Activated CD8-positive, alpha-beta memory T cell treated with anti-CD3 and anti-CD28 coated beads for 24 hours (primary cell): ENCODE data around the gene RNF41.
"Not testable (repeated sequence)": the region's sequence is repeated elsewhere in the genome, so short reads cannot be mapped to it uniquely, and the experiment has no call there.

ENCODE experiments used
- DNase-seq: peaks from one replicate; pipeline ENCODE4 v3.0.0-alpha.2; 2020

The RNF41 gene

DNA sequence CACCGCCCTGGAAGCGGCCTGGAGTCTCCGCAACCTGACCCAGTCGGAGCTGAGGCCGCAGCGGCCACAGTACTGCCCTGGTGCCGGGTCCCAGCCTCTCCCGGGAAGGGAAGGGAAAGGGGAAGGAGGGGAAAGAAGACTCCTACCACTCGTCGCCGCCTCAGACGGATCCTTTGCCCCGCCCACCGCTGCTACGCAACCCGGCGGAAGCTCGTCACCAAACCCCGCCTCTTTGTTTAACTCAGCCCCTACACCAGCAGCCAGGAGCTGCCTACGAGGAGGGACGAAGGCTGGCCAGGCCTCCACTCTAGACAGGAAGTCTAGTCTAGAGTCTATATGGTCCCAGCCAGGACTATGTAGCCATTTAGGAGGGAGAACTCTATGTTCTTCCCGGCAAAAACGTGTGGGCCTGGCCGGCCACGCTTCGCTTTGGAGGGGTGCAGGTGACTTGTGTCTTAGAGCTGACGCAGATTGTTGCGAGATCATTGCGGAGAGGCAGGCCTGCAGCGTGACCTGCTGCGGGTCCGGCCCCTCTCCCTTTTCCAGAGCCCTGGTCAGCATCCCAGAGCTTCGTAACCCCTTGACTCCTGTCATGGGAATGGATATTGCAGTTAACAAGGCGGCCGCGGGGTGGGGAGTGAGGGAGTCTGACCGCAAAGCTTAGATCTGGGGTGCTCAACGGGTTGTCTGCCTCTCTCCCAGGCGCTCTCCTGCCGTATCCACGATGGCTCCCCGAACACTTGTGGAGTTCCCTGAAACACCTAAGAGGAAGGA, at the start of gene RNF41:
RNF41 (minus strand) TSS at position 166 of the 774 bp plus-strand sequence. CDS start 7,875 bp downstream, outside the sequence.
- DNase-seq = peak; percentile 96

- no peak for DNase-seq
These were observed 49.3 kb upstream of the RNF41 start for GRCh38 chr12:56271031-56271430.

- no peak for DNase-seq
These were observed 45.8 kb upstream of the RNF41 start for GRCh38 chr12:56267443-56268071.

DNA sequence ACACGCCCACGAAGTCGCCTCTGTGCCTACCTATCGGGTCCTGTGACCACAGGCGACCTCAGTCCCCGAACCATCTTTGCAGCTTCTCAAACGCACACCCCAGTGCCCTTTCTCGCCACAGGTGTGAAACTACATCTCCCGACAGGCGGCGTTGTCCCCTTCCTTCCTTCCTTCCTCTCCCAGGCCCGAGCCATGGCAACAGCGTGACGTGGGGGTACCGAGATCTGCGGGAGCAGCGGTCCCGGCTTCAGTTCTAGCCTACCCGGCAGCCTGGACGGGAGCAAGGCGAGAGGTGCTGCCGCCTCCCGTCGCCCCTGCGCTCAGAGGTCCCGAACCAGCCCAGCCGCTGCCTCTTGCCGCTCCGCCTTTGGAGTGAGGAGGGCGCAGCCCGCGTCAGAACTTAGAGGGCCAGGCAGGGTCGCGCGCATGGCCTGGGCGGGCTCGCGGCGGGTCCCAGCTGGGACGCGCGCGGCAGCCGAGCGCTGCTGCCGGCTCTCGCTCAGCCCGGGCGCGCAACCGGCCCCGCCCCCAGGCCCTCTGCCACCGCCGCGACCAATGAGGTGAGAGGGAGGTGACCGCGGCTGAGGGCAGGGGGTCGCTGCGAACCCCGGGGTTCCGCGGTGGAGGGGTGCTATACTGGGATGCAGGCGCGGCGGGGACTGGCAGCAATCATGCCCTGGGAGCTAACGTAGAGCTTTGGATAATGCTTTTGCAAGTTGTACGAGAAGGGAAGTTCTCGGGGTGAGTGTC, 45.1 kb upstream of the RNF41 start, which contains the start of gene COQ10A:
COQ10A (plus strand) TSS at position 250 of the 750 bp plus-strand sequence; CDS start at position 427, 177 bp downstream.
- peak; percentile 93 for DNase-seq

- not testable (repeated sequence) for DNase-seq
These were observed 44.5 kb upstream of the RNF41 start for GRCh38 chr12:56266068-56266692.

- DNase-seq = not testable (repeated sequence)
These were observed 41.2 kb upstream of the RNF41 start for GRCh38 chr12:56262955-56263354.

DNA sequence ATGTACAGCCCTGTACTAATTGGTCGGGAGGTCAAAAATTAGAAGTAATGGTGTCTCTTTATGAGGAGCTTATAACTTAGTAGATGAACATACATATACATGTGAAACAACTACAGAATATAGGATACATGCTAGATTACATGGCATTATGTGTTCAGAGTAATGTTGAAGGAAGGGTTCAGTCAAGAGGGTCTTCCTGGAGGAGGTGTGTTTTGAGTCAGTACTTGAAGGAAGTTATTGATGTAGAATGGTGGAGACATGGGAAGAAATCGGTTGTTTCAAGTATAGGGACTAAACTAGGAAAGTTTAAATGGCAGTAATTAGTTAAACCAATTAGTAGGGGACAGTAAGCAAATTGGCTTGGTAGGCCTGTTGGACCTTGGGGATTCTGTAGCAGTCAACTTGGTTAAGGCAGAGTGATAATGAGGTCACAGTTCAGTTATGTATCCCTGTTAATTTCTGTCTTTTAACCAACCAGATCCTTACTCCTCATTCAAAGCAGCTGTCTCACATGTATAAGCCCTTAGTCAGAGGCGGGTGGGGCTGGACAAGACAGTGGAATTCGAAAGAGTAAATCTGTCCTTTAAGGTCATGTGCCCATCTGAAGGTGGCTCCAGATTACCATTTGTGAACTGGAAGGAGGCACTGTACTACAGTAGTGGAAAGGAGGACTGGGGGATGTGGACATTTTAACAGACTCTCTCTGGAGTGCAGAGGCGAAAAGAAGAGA, 39.9 kb upstream of the RNF41 start:
- no peak for DNase-seq

DNA sequence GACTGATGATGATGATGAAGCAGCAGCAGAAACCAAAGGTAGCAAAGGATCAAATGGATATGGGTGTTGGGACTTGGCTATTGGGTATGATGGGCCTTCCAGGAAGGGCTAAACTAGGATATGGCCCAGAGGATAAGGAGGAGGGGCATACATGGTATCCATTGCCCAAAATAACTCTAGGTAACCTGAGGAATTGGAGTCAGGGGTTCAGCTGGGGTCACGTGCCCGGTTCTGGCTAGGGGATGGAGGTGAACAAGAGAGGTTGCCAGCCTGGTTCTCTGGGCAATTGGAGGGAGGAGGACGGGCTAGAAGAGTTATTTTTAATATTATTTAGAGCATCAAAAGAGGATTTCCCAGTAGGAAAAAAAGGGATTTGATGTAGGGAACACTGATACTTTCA, 39.2 kb upstream of the RNF41 start:
- DNase-seq = no peak

DNA sequence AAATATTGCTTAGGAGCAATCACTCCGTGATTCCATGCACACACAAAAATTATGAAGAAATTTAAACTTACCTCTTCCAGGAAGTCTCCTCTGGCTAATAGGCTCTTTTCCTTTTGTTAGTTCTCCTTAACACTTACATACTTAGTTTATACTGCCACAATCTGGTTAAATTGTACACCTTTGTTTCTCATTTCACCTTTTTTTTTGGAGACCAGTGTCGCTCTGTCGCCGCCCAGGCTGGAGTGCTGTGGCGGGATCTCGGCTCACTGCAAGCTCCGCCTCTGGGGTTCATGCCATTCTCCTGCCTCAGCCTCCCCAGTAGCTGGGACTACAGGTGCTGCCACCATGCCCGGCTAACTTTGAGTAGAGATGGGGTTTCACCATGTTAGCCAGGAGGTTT, 38.7 kb upstream of the RNF41 start:
- no peak for DNase-seq

- no peak for DNase-seq
These were observed 37.1 kb upstream of the RNF41 start for GRCh38 chr12:56258820-56259183.

DNA sequence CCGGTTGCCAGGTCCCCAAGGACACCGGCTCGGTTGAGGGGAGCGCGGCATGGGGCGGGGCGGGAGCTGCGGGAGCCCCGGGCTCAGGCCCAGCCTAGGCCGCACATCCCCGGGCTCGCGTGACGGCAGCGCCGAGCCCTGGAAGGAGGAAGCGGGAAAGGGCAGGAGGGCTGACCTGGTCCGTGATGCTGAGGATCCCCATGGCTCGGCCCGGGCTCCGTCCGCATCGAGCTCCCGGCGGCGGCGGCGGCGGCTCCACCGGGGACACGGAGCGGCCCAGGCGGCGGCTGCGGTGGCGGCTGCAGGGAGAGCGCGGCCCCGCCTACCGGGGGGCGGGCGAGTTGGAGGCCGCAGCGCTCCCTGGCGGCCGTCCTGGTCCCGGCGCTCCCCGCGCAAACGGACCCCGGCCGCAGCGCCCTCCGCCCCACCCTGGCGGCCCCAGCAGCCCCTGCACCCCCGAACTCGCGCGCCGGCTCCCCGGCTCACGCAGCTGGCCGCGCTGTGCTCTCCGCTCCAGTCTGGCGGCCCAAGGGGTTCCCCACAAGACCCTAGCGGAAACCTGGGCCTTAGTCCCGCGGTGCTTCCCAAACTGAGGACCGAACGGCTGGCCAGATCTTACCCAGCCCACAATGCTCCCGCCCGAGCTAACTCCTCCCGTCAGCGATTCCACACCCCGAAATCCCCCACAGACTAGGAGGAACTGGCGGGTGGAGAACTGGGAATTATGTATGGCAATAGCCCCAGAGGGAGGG, 36.5 kb upstream of the RNF41 start, which contains the start of gene ANKRD52:
ANKRD52 (minus strand) TSS at position 317 of the 752 bp plus-strand sequence; CDS start at position 202, 115 bp downstream.
- peak; percentile 92 for DNase-seq

GRCh38 chr12:56257491-56258067, 35.9 kb upstream of the RNF41 start:
- no peak for DNase-seq

GRCh38 chr12:56257071-56257470, 35.3 kb upstream of the RNF41 start:
- no peak for DNase-seq

DNA sequence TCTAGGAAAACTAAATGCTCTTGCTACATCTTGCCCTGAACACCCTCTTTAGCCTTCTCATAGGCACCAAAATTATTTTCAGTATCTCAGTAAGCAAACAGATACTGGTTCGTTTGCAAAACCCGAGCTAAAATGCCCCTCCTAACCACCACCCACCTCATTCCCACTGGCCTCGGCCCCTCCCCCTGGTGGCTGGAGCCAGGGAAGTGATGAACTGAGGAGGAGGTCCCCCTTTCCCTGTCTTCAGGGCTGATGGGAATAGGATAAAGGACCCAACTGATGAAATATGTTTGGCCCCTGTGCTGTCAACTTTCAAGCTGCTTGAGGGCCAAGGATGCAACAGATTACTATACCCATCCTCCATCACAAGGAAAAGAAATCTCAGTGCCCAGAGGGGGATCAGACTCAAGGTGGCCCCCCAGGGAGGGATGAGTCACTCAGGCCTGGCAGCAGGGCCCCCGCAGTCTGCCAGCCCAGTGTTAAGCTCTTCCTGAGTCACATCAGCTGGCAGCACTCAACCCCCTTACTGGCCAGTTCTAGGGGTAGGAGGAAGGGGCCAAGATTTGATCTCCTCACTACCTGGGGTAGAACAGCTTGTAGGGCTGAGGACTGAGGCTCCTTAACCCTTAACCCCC, 34.7 kb upstream of the RNF41 start:
- no peak for DNase-seq

- no peak for DNase-seq
These were observed 33.9 kb upstream of the RNF41 start for GRCh38 chr12:56255671-56256070.

DNA sequence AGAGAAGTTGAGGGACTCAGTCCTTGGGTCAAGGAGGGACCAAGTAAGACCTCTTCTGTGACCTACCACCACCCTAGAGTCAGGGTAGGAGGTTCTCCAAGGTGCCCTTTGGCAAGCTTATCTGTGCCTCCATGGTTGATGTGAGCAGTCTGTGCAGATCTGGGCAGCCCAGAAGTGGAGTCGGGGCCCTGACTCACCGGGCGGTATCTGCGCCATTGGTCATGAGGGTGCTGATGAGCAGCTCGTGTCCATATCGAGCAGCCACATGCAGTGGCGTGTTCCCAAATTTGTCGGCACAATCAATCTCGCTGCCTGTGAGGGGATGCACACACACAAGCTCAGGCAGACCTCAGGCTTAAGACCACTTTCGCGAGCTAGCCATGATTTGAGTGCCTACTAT, 31.4 kb upstream of the RNF41 start:
- DNase-seq = no peak

DNA sequence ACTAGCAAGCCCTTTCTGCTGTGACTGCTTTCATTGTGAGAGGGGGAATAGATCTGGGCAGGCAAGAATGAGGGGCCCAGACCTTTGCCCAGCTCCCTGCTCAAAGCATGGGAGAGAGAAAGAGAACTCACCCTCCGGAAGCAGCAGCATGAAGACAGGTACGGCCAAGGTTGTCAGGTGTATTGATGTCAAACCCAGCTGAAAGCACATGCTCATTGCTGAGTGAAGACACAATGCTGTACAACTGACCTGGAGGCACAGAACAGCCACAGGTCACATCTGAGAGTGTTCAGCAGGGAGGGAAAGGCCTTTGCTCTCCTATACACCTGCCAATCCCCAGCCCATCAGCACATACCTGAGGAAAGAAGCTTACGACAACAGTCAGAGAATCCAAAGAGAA, 30.9 kb upstream of the RNF41 start:
- DNase-seq = no peak

- DNase-seq = no peak
These were observed 27.0 kb upstream of the RNF41 start for GRCh38 chr12:56248711-56249110.

GRCh38 chr12:56247923-56248322, 26.2 kb upstream of the RNF41 start:
- no peak for DNase-seq

DNA sequence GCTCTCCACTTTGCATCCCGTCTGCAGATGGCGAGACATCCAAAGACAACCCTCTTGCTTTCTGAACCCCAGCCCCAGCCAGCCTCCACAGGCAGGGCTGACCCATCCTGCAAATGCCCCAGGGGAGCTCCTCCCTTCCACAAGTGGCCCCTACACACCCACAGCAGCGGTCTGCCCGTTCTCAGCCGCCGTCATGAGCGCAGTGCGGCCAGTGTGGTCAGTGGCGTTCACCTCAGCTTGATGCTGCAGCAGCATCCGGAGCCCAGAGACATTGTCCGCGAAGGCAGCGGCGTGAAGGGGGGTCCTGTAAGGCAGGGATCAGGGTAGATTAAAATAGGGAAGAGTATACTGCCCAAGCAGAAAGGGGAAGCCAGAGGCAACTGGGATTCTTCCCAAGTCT, 22.8 kb upstream of the RNF41 start:
- DNase-seq = no peak

GRCh38 chr12:56243731-56244181, 22.0 kb upstream of the RNF41 start:
- DNase-seq = no peak
